ENCODE data around the gene GPR137B. TPM values are rescaled to one million over a fixed set of nuclear protein-coding genes. Genes with fewer than 3 reads are reported as not detected.

Gene GPR137B
- total and polyA plus RNA-seq, 4 donors: 2.2 to 8.6 (median 5.3) TPM

DNA sequence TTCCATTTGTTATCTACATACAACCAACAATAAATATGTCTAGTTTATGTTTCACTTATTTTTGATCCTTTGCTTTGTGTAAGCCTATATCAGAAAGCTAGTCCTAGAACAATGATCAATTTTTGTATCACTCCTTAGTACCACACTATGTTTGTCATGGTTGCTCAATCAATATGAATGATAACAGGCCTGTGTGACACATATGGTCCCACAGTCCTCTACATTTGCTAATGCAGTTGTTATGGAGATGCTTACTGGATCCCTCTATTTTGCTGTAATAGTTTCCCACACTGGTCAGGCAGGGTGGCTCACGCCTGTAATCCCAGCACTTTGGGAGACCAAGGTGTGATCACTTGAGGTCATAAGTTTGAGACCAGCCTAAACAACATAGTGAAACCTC, 80.3 kb downstream of the GPR137B start:
- Histone ChIP-seq H3K27me3 (ENCODE audit: control insufficient read depth in 4 of 4, insufficient read depth in 4 of 4, low read length in 3 of 4) (no peaks in the 10 kb centered on the region), H3K27ac (ENCODE audit: low read depth in 1 of 2, low read length in 2 of 2) (no peak overlapping the region), H3K4me3 (ENCODE audit: low read depth in 1 of 3, low read length in 3 of 3) (no peak overlapping the region), H3K9ac (ENCODE audit: low read depth in 1 of 2, low read length in 2 of 2) (no peak overlapping the region), H3K36me3 (ENCODE audit: control insufficient read depth in 4 of 4, insufficient read depth in 3 of 4, low read depth in 1 of 4, low read length in 3 of 4) (peaks cover 0 to 11% (median 4%) of the 10 kb centered on the region in 4 donors), H3K9me3 (ENCODE audit: control insufficient read depth in 4 of 4, low read length in 3 of 4) (no peaks in the 10 kb centered on the region), H3K4me1 (ENCODE audit: control insufficient read depth in 4 of 4, insufficient read depth in 4 of 4, low read length in 3 of 4) (peaks cover 0 to 11% (median 3%) of the 10 kb centered on the region in 4 donors)
- WGBS: 100% methylated on average over 1 of the region's 1 CpG
- DNase-seq (ENCODE audit: low spot score): no peak
- TF ChIP-seq YY1 (IDR thresholded peaks at IDR 0.05): no peak

DNA sequence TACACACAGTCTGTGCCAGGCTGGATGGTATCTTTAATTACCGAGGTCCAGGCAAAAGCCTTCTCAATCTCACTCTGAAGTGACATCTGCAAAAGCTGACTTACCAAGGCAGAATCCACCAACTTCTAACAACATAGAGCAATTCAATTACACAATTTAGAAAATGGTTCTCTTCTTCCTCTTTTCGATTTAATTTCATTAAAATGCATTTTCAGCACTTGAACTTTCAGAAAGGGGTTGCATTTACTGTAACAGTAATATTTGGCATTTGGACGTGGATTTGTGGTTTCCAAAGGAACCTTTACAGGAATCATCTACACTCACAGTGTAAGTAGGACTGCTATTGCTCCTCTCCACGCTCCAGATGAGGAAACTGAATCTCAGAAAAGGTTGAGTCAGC, 86.1 kb downstream of the GPR137B start:
- 86% methylated on average over 4 of the region's 4 CpGs for WGBS
- no peak overlapping the region for H3K27ac ChIP-seq (ENCODE audit: low read depth in 1 of 2, low read length in 2 of 2)
- peaks cover 0 to 2% (median under 1%) of the 10 kb centered on the region in 4 donors for H3K4me1 ChIP-seq (ENCODE audit: control insufficient read depth in 4 of 4, insufficient read depth in 4 of 4, low read length in 3 of 4)

GRCh38 chr1:236235116-236235515, 92.8 kb downstream of the GPR137B start:
- 97% methylated on average over 3 of the region's 3 CpGs for whole genome bisulfite sequencing
- H3K36me3 ChIP-seq (ENCODE audit: control insufficient read depth in 4 of 4, insufficient read depth in 3 of 4, low read depth in 1 of 4, low read length in 3 of 4): peaks cover 0 to 10% (median 3%) of the 10 kb centered on the region in 4 donors

More for the DNA sequence above, 86.1 kb downstream of the GPR137B start:
- no peak for DNase-seq (ENCODE audit: low spot score)
- H3K27me3 ChIP-seq (ENCODE audit: control insufficient read depth in 4 of 4, insufficient read depth in 4 of 4, low read length in 3 of 4): no peaks in the 10 kb centered on the region
- peaks cover 0 to 8% (median 6%) of the 10 kb centered on the region in 4 donors for H3K36me3 ChIP-seq (ENCODE audit: control insufficient read depth in 4 of 4, insufficient read depth in 3 of 4, low read depth in 1 of 4, low read length in 3 of 4)
- no peak overlapping the region for H3K4me3 ChIP-seq (ENCODE audit: low read depth in 1 of 3, low read length in 3 of 3)
- no peak for TF ChIP-seq SP1 (IDR thresholded peaks at IDR 0.05)
- no peaks in the 10 kb centered on the region for H3K9me3 ChIP-seq (ENCODE audit: control insufficient read depth in 4 of 4, low read length in 3 of 4)
- H3K9ac ChIP-seq (ENCODE audit: low read depth in 1 of 2, low read length in 2 of 2): no peak overlapping the region

DNA sequence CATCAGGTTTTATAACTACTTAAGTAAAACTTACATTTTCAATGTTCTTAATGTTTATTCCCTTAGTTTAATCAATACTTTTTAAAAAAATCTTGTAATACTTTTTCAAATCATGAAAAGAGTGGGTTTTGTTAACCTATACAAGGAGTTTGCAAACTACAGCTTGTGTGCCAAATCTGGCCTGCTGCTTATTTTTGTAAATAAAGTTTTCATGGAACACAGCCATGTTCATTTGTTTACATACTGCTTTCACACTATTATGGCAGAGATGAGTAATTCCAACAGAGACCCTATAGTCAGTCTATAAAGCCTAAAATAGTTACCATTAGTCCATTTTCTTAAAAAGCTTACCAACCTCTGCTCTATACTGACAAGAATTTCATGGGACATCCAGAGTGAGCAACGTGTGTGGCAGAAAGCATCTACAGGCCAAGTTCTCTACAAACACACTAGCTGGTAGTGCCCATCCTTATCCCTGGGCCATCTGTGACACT, 96.8 kb downstream of the GPR137B start:
- Histone ChIP-seq H3K9ac (ENCODE audit: low read depth in 1 of 2, low read length in 2 of 2) (no peak overlapping the region), H3K27me3 (ENCODE audit: control insufficient read depth in 4 of 4, insufficient read depth in 4 of 4, low read length in 3 of 4) (no peaks in the 10 kb centered on the region), H3K36me3 (ENCODE audit: control insufficient read depth in 4 of 4, insufficient read depth in 3 of 4, low read depth in 1 of 4, low read length in 3 of 4) (peaks cover 1 to 17% (median 13%) of the 10 kb centered on the region in 4 donors), H3K27ac (ENCODE audit: low read depth in 1 of 2, low read length in 2 of 2) (no peak overlapping the region), H3K9me3 (ENCODE audit: control insufficient read depth in 4 of 4, low read length in 3 of 4) (no peaks in the 10 kb centered on the region), H3K4me1 (ENCODE audit: control insufficient read depth in 4 of 4, insufficient read depth in 4 of 4, low read length in 3 of 4) (no peaks in the 10 kb centered on the region), H3K4me3 (ENCODE audit: low read depth in 1 of 3, low read length in 3 of 3) (no peak overlapping the region)
- WGBS: 85% methylated on average over 1 of the region's 1 CpG
- TF ChIP-seq, protein P1, sequence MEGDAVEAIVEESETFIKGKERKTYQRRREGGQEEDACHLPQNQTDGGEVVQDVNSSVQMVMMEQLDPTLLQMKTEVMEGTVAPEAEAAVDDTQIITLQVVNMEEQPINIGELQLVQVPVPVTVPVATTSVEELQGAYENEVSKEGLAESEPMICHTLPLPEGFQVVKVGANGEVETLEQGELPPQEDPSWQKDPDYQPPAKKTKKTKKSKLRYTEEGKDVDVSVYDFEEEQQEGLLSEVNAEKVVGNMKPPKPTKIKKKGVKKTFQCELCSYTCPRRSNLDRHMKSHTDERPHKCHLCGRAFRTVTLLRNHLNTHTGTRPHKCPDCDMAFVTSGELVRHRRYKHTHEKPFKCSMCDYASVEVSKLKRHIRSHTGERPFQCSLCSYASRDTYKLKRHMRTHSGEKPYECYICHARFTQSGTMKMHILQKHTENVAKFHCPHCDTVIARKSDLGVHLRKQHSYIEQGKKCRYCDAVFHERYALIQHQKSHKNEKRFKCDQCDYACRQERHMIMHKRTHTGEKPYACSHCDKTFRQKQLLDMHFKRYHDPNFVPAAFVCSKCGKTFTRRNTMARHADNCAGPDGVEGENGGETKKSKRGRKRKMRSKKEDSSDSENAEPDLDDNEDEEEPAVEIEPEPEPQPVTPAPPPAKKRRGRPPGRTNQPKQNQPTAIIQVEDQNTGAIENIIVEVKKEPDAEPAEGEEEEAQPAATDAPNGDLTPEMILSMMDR (IDR thresholded peaks at IDR 0.05; ENCODE audit: low read depth, low read length, missing input control): no peak
- no peak for TF ChIP-seq JUND (IDR thresholded peaks at IDR 0.05)
- no peak for TF ChIP-seq TAF1 (conservative IDR thresholded peaks at IDR 0.05)
- no peak for TF ChIP-seq MAX (IDR thresholded peaks at IDR 0.05)
- no peak for TF ChIP-seq RAD21 (IDR thresholded peaks at IDR 0.05)
- TF ChIP-seq, protein P2, sequence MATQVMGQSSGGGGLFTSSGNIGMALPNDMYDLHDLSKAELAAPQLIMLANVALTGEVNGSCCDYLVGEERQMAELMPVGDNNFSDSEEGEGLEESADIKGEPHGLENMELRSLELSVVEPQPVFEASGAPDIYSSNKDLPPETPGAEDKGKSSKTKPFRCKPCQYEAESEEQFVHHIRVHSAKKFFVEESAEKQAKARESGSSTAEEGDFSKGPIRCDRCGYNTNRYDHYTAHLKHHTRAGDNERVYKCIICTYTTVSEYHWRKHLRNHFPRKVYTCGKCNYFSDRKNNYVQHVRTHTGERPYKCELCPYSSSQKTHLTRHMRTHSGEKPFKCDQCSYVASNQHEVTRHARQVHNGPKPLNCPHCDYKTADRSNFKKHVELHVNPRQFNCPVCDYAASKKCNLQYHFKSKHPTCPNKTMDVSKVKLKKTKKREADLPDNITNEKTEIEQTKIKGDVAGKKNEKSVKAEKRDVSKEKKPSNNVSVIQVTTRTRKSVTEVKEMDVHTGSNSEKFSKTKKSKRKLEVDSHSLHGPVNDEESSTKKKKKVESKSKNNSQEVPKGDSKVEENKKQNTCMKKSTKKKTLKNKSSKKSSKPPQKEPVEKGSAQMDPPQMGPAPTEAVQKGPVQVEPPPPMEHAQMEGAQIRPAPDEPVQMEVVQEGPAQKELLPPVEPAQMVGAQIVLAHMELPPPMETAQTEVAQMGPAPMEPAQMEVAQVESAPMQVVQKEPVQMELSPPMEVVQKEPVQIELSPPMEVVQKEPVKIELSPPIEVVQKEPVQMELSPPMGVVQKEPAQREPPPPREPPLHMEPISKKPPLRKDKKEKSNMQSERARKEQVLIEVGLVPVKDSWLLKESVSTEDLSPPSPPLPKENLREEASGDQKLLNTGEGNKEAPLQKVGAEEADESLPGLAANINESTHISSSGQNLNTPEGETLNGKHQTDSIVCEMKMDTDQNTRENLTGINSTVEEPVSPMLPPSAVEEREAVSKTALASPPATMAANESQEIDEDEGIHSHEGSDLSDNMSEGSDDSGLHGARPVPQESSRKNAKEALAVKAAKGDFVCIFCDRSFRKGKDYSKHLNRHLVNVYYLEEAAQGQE (IDR thresholded peaks at IDR 0.05): no peak
- TF ChIP-seq GABPA (IDR thresholded peaks at IDR 0.05 in 1 of 2, conservative IDR thresholded peaks at IDR 0.05 in 1 of 2): no peak
- TF ChIP-seq NR2F2 (IDR thresholded peaks at IDR 0.05): no peak
- DNase-seq (ENCODE audit: low spot score): no peak

More at GRCh38 chr1:236235116-236235515, 92.8 kb downstream of the GPR137B start:
- Histone ChIP-seq H3K27ac (ENCODE audit: low read depth in 1 of 2, low read length in 2 of 2) (no peak overlapping the region), H3K9ac (ENCODE audit: low read depth in 1 of 2, low read length in 2 of 2) (no peak overlapping the region), H3K27me3 (ENCODE audit: control insufficient read depth in 4 of 4, insufficient read depth in 4 of 4, low read length in 3 of 4) (no peaks in the 10 kb centered on the region), H3K9me3 (ENCODE audit: control insufficient read depth in 4 of 4, low read length in 3 of 4) (no peaks in the 10 kb centered on the region), H3K4me1 (ENCODE audit: control insufficient read depth in 4 of 4, insufficient read depth in 4 of 4, low read length in 3 of 4) (no peaks in the 10 kb centered on the region), H3K4me3 (ENCODE audit: low read depth in 1 of 3, low read length in 3 of 3) (no peak overlapping the region)
- no peak for DNase-seq (ENCODE audit: low spot score)
- TF ChIP-seq FOXA1 (IDR thresholded peaks at IDR 0.05) (no peak), GABPA (IDR thresholded peaks at IDR 0.05 in 1 of 2, conservative IDR thresholded peaks at IDR 0.05 in 1 of 2) (no peak), NR2F2 (IDR thresholded peaks at IDR 0.05) (no peak)
- TF ChIP-seq, protein P1 (IDR thresholded peaks at IDR 0.05; ENCODE audit: low read depth, low read length, missing input control): no peak
